Neural cell (in vitro differentiated cells): ENCODE results near the gene ABCC3. TPM values are rescaled to one million over a fixed set of nuclear protein-coding genes. Genes with fewer than 3 reads are reported as not detected.

Experiments used
- H2AFZ ChIP-seq: fragments of 200-600, 300-800 bp; sonication (generic), shearing (Covaris generic); 2 replicates; pipeline ENCODE4 v1.6.0; 2014; ENCODE audit warnings: low read depth, mild to moderate bottlenecking, antibody characterized with exemption, low read length, moderate library complexity
- H3F3A ChIP-seq: fragments of 200-600 bp; shearing (Covaris generic); 2 replicates; pipeline ENCODE4 v1.6.1; 2016; ENCODE audit warnings: mild to moderate bottlenecking, moderate library complexity, mixed read lengths, antibody characterized with exemption, low read length; ENCODE audit not compliant: insufficient read depth, poor library complexity, severe bottlenecking
- H3K27ac ChIP-seq: fragments of 200-600, 300-800 bp; sonication (generic), shearing (Covaris generic); 2 replicates; pipeline ENCODE4 v1.5.1; 2014; ENCODE audit warnings: mild to moderate bottlenecking, low read length, moderate library complexity
- H3K27me3 ChIP-seq: fragments of 300-800, 200-600 bp; sonication (generic), shearing (Covaris generic); 2 replicates; pipeline ENCODE4 v1.6.0; 2014; ENCODE audit warnings: mild to moderate bottlenecking, low read depth, low read length, moderate library complexity; ENCODE audit not compliant: insufficient read depth
- H3K36me3 ChIP-seq: fragments of 300-800, 200-600 bp; sonication (generic), shearing (Covaris generic); 2 replicates; pipeline ENCODE4 v1.5.1; 2014; ENCODE audit warnings: mild to moderate bottlenecking, antibody characterized with exemption, low read length, moderate library complexity; ENCODE audit not compliant: insufficient read depth
- H3K4me2 ChIP-seq: fragments of 300-800, 200-600 bp; sonication (generic), shearing (Covaris generic); 2 replicates; pipeline ENCODE4 v1.6.0; 2014; ENCODE audit warnings: mild to moderate bottlenecking, low read length
- H3K4me3 ChIP-seq: fragments of 300-800, 200-600 bp; sonication (generic), shearing (Covaris generic); 2 replicates; pipeline ENCODE4 v1.5.1; 2014; ENCODE audit warnings: mild to moderate bottlenecking, low read length, moderate library complexity
- H3K79me2 ChIP-seq: fragments of 200-600 bp; shearing (Covaris generic); replicated peaks from 2 replicates; pipeline ENCODE4 v1.6.0; 2014; ENCODE audit warnings: mild to moderate bottlenecking, low read length, moderate library complexity; ENCODE audit not compliant: insufficient read depth
- H3K9ac ChIP-seq: fragments of 300-800, 200-600 bp; sonication (generic), shearing (Covaris generic); 2 replicates; pipeline ENCODE4 v1.6.1; 2016; ENCODE audit warnings: mild to moderate bottlenecking, low read length, mixed read lengths
- H3K9me2 ChIP-seq: fragments of 200-600 bp; shearing (Covaris generic); 2 replicates; pipeline ENCODE4 v1.6.1; 2016; ENCODE audit warnings: mild to moderate bottlenecking, low read length, mixed read lengths; ENCODE audit not compliant: insufficient read depth
- H3K9me3 ChIP-seq: fragments of 200-600, 300-800 bp; sonication (generic), shearing (Covaris generic); 2 replicates; pipeline ENCODE4 v1.6.1; 2016; ENCODE audit warnings: mild to moderate bottlenecking, mixed run types, low read length, moderate library complexity, mixed read lengths
- H4K20me1 ChIP-seq: fragments of 200-600 bp; shearing (Covaris generic); 2 replicates; pipeline ENCODE4 v1.6.1; 2016; ENCODE audit warnings: mild to moderate bottlenecking, mixed run types; ENCODE audit not compliant: insufficient read depth
- CTCF ChIP-seq: fragments of 450-650 bp; IDR thresholded peaks from 2 replicates; pipeline ENCODE4 v1.5.1; 2014; ENCODE audit warnings: antibody characterized with exemption, mild to moderate bottlenecking, moderate library complexity; ENCODE audit not compliant: poor library complexity, severe bottlenecking
- EP300 ChIP-seq: fragments of 450-650 bp; conservative IDR thresholded peaks from 2 replicates; pipeline ENCODE4 v1.6.1; 2014; ENCODE audit warnings: antibody characterized with exemption, mild to moderate bottlenecking, moderate library complexity; ENCODE audit not compliant: poor library complexity, severe bottlenecking
- EZH2 ChIP-seq: fragments of 200-600, 300-800 bp; shearing (Covaris generic), sonication (generic); IDR thresholded peaks from 2 replicates; pipeline ENCODE4 v1.6.1; 2014; ENCODE audit warnings: antibody characterized with exemption, low read length, borderline replicate concordance, mild to moderate bottlenecking; ENCODE audit not compliant: insufficient read depth, poor library complexity, severe bottlenecking
- MXI1 ChIP-seq: fragments of 450-650 bp; conservative IDR thresholded peaks from 2 replicates; pipeline ENCODE4 v1.6.1; 2014; ENCODE audit warnings: antibody characterized with exemption, mild to moderate bottlenecking; ENCODE audit not compliant: poor library complexity, severe bottlenecking
- POLR2AphosphoS5 ChIP-seq: IDR thresholded peaks from 2 replicates; pipeline ENCODE4 v1.6.1; 2012
- RAD21 ChIP-seq: fragments of 450-650 bp; conservative IDR thresholded peaks from 2 replicates; pipeline ENCODE4 v1.6.1; 2014; ENCODE audit warnings: antibody characterized with exemption, mild to moderate bottlenecking, moderate library complexity
- REST ChIP-seq: IDR thresholded peaks from 2 replicates; pipeline ENCODE4 v1.6.1; 2012; ENCODE audit warnings: borderline replicate concordance
- SMC3 ChIP-seq: fragments of 450-650 bp; conservative IDR thresholded peaks from 2 replicates; pipeline ENCODE4 v1.6.1; 2014; ENCODE audit warnings: antibody characterized with exemption, mild to moderate bottlenecking, moderate library complexity; ENCODE audit not compliant: poor library complexity
- TAF1 ChIP-seq: IDR thresholded peaks from 2 replicates; pipeline ENCODE4 v1.6.1; 2012; ENCODE audit warnings: low read depth
- polyA plus RNA-seq: library from polyadenylated mRNA; depleted of rRNA; stranded (reverse); fragments of >200 nt; gene quantifications from 2 replicates; pipeline ENCODE4 v1.2.3, GENCODE V29; 2014

Gene ABCC3
- polyA plus RNA-seq, 1 donor from 2014 or later, result not detected

GRCh38 chr17:50637829-50638605, 3.3 kb downstream of the ABCC3 start:
- H3K27ac ChIP-seq, result no peak overlapping the region
- no peak overlapping the region for H2AFZ ChIP-seq
- no peak for TF ChIP-seq REST
- TF ChIP-seq EP300, result no peak
- TF ChIP-seq MXI1, result no peak
- TF ChIP-seq TAF1, result no peak
- TF ChIP-seq POLR2AphosphoS5, result no peak
- no peak for TF ChIP-seq SMC3
- no peak for TF ChIP-seq RAD21
- TF ChIP-seq CTCF, result no peak
- TF ChIP-seq EZH2, result no peak
- no peaks in the 10 kb centered on the region for H4K20me1 ChIP-seq
- peaks cover 41% of the 10 kb centered on the region for H3K27me3 ChIP-seq
- H3K9me2 ChIP-seq, result no peaks in the 10 kb centered on the region
- no peak overlapping the region for H3K9ac ChIP-seq
- no peaks in the 10 kb centered on the region for H3K9me3 ChIP-seq
- no peaks in the 10 kb centered on the region for H3K36me3 ChIP-seq
- no peak overlapping the region for H3K4me2 ChIP-seq
- H3F3A ChIP-seq, result no peaks in the 10 kb centered on the region
- H3K79me2 ChIP-seq, result no peaks in the 10 kb centered on the region
- no peak overlapping the region for H3K4me3 ChIP-seq

- H3K79me2 ChIP-seq, result no peaks in the 10 kb centered on the region
- H3K27me3 ChIP-seq, result peaks cover 36% of the 10 kb centered on the region
- no peaks in the 10 kb centered on the region for H4K20me1 ChIP-seq
- H3K9me3 ChIP-seq, result no peaks in the 10 kb centered on the region
- no peak overlapping the region for H3K27ac ChIP-seq
- H3K9me2 ChIP-seq, result no peaks in the 10 kb centered on the region
- no peak overlapping the region for H3K9ac ChIP-seq
- TF ChIP-seq CTCF (no peak), MXI1 (no peak), REST (no peak), RAD21 (no peak), POLR2AphosphoS5 (no peak), EZH2 (no peak)
- H2AFZ ChIP-seq, result no peak overlapping the region
- H3F3A ChIP-seq, result no peaks in the 10 kb centered on the region
- no peaks in the 10 kb centered on the region for H3K36me3 ChIP-seq
- H3K4me2 ChIP-seq, result no peak overlapping the region
- H3K4me3 ChIP-seq, result no peak overlapping the region
These were observed 3.9 kb downstream of the ABCC3 start for GRCh38 chr17:50638606-50638965.
